ENCODE results near the gene IGHMBP2. TPM values are rescaled to one million over a fixed set of nuclear protein-coding genes. Genes with fewer than 3 reads are reported as not detected.

The IGHMBP2 gene
- total RNA-seq, 1 experiment from 2014 or later = 48.7 TPM

DNA sequence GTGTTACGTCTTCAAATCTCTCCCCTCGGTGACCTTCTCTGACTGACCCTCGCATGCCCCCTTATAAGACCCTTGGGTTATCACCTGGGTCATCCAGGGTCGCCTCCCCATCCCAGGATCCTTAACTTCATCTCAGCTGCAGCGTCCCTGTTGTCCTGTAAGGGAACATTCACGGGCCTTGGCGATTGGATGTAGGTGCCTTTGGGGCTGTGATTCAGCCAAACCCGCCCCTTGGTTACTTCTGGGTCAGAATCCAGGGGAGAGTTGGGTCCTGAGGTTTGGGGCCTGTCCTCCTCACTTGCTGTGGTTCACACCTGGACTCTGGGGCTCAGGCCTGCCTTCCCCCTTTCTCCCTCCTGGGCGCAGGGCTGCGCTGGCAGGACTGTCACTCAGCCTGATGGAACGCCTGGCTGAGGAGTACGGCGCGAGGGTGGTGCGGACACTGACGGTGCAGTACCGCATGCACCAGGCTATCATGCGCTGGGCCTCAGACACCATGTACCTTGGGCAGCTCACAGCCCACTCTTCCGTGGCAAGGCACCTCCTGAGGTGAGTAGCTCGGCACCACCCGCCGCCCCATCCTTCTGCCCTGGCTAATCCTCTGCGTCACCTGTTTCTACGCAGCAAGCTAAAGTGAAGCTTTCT, 29.4 kb downstream of the IGHMBP2 start:
- intact Hi-C loops (cut with micrococcal nuclease; ENCODE audit: unreplicated experiment) = no loop called here
- Histone ChIP-seq H3K27me3 (replicated peaks; ENCODE audit: insufficient read depth, low read depth, low read length, poor library complexity) (no peaks in the 10 kb centered on the region), H3K36me3 (ENCODE audit: insufficient read depth, low read length, poor library complexity, severe bottlenecking) (peaks cover 49% of the 10 kb centered on the region), H3K4me3 (ENCODE audit: low read depth, low read length, poor library complexity, severe bottlenecking) (no peak overlapping the region), H3K9me3 (ENCODE audit: low read depth, low read length, poor library complexity, severe bottlenecking) (no peaks in the 10 kb centered on the region), H3K4me1 (ENCODE audit: insufficient read depth, low read length, poor library complexity, severe bottlenecking) (no peaks in the 10 kb centered on the region), H3K27ac (ENCODE audit: low read depth, low read length, poor library complexity, severe bottlenecking) (no peak overlapping the region)
- no TSS peak for BruUV-seq (replicated peaks)
- ChIA-PET CTCF (interaction anchor here (1.1 kb wide), 1 partner anchor 9 kb away, joined by 4 read pairs; no protein-coding TSS in a partner anchor), POLR2A (ENCODE audit: low non-redundant PET) (no interaction called here)
- TF ChIP-seq EZH2 (IDR thresholded peaks at IDR 0.05; ENCODE audit: borderline replicate concordance, low read depth, low read length, poor library complexity, severe bottlenecking) = no peak
- TF ChIP-seq, protein P1, sequence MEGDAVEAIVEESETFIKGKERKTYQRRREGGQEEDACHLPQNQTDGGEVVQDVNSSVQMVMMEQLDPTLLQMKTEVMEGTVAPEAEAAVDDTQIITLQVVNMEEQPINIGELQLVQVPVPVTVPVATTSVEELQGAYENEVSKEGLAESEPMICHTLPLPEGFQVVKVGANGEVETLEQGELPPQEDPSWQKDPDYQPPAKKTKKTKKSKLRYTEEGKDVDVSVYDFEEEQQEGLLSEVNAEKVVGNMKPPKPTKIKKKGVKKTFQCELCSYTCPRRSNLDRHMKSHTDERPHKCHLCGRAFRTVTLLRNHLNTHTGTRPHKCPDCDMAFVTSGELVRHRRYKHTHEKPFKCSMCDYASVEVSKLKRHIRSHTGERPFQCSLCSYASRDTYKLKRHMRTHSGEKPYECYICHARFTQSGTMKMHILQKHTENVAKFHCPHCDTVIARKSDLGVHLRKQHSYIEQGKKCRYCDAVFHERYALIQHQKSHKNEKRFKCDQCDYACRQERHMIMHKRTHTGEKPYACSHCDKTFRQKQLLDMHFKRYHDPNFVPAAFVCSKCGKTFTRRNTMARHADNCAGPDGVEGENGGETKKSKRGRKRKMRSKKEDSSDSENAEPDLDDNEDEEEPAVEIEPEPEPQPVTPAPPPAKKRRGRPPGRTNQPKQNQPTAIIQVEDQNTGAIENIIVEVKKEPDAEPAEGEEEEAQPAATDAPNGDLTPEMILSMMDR (conservative IDR thresholded peaks at IDR 0.05; ENCODE audit: low read depth, low read length) = no peak
- no peak for DNase-seq (ENCODE audit: low spot score)

DNA sequence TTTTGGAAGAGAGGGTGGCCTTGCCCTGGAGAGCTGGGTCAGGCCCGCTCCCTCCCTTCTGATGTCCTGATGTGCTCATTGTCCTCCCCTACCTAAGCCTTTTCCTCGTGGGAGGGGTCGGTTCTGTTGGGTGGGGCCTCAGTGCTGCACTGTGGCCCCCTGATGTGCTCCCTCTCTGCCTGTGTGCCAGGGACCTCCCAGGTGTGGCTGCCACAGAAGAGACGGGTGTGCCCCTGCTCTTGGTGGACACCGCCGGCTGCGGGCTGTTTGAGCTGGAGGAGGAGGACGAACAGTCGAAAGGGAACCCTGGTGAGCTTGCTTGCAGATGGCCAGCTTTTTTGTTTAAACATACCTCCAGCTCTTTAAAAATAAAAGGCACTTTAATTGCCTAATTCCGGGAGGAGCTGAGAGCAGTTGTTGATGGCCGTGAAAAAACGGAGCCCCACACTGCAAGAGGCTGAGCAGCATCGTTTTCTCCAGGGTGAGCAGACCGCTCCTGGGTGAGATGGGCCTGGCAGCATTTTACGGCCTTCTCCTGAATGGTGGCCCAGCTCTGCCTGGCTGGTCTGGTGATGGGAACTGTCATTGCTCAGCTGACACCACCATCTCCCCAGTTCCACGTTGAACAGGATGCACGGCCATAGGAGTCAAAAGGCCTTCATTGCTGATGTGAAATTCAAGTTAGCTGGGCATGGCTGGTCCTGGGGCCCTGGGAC, 30.1 kb downstream of the IGHMBP2 start:
- intact Hi-C loops (cut with micrococcal nuclease; ENCODE audit: unreplicated experiment) = no loop called here
- Histone ChIP-seq H3K27ac (ENCODE audit: low read depth, low read length, poor library complexity, severe bottlenecking) (no peak overlapping the region), H3K4me1 (ENCODE audit: insufficient read depth, low read length, poor library complexity, severe bottlenecking) (no peaks in the 10 kb centered on the region), H3K27me3 (replicated peaks; ENCODE audit: insufficient read depth, low read depth, low read length, poor library complexity) (no peaks in the 10 kb centered on the region), H3K9me3 (ENCODE audit: low read depth, low read length, poor library complexity, severe bottlenecking) (no peaks in the 10 kb centered on the region), H3K36me3 (ENCODE audit: insufficient read depth, low read length, poor library complexity, severe bottlenecking) (peaks cover 50% of the 10 kb centered on the region), H3K4me3 (ENCODE audit: low read depth, low read length, poor library complexity, severe bottlenecking) (no peak overlapping the region)
- no TSS peak for BruUV-seq (replicated peaks)
- CTCF ChIA-PET = interaction anchor here (1.1 kb wide), 1 partner anchor 8 kb away, joined by 4 read pairs; no protein-coding TSS in a partner anchor
- no peak for TF ChIP-seq EZH2 (IDR thresholded peaks at IDR 0.05; ENCODE audit: borderline replicate concordance, low read depth, low read length, poor library complexity, severe bottlenecking)
- TF ChIP-seq, protein P1 (conservative IDR thresholded peaks at IDR 0.05; ENCODE audit: low read depth, low read length) = no peak
- DNase-seq (ENCODE audit: low spot score) = no peak
- POLR2A ChIA-PET (ENCODE audit: low non-redundant PET) = no interaction called here

DNA sequence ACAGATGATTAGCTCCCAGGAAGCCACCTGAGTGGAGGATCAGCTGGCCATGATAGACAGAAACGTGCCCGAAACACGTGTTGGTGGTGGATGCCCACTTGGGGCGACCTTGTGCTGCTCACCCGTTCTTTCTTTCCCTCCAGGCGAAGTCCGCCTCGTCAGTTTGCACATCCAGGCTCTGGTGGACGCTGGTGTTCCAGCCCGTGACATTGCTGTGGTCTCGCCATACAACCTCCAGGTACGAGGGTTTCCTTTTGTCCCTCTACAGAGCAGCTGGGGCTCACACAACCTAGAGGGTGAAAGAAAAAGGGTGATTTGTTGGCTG, 30.6 kb downstream of the IGHMBP2 start:
- H3K4me1 ChIP-seq (ENCODE audit: insufficient read depth, low read length, poor library complexity, severe bottlenecking) = no peaks in the 10 kb centered on the region
- no peaks in the 10 kb centered on the region for H3K27me3 ChIP-seq (replicated peaks; ENCODE audit: insufficient read depth, low read depth, low read length, poor library complexity)
- intact Hi-C loops (cut with micrococcal nuclease; ENCODE audit: unreplicated experiment) = no loop called here
- TF ChIP-seq, protein P1 (conservative IDR thresholded peaks at IDR 0.05; ENCODE audit: low read depth, low read length) = no peak
- no peak for TF ChIP-seq EZH2 (IDR thresholded peaks at IDR 0.05; ENCODE audit: borderline replicate concordance, low read depth, low read length, poor library complexity, severe bottlenecking)
- no peak overlapping the region for H3K4me3 ChIP-seq (ENCODE audit: low read depth, low read length, poor library complexity, severe bottlenecking)
- BruUV-seq (replicated peaks) = no TSS peak
- CTCF ChIA-PET = no interaction called here
- H3K36me3 ChIP-seq (ENCODE audit: insufficient read depth, low read length, poor library complexity, severe bottlenecking) = peaks cover 49% of the 10 kb centered on the region
- POLR2A ChIA-PET (ENCODE audit: low non-redundant PET) = no interaction called here
- no peak overlapping the region for H3K27ac ChIP-seq (ENCODE audit: low read depth, low read length, poor library complexity, severe bottlenecking)
- no peak for DNase-seq (ENCODE audit: low spot score)
- H3K9me3 ChIP-seq (ENCODE audit: low read depth, low read length, poor library complexity, severe bottlenecking) = no peaks in the 10 kb centered on the region
